Measurements from ENCODE around the gene SERPINA1. TPM values are rescaled to one million over a fixed set of nuclear protein-coding genes. Genes with fewer than 3 reads are reported as not detected.

The SERPINA1 gene
- total and polyA plus RNA-seq, 2 of the 13 experiments (the other 11 are each of a cell fraction or from before 2014, with no cell fraction given): 3,266 to 11,015 TPM

GRCh38 chr14:94362614-94363133 lies 25.7 kb downstream of the SERPINA1 start (continued):
- no peak for TF ChIP-seq ZSCAN12 (CRISPR knock-in tag; IDR thresholded peaks at IDR 0.05)
- TF ChIP-seq, protein P1, sequence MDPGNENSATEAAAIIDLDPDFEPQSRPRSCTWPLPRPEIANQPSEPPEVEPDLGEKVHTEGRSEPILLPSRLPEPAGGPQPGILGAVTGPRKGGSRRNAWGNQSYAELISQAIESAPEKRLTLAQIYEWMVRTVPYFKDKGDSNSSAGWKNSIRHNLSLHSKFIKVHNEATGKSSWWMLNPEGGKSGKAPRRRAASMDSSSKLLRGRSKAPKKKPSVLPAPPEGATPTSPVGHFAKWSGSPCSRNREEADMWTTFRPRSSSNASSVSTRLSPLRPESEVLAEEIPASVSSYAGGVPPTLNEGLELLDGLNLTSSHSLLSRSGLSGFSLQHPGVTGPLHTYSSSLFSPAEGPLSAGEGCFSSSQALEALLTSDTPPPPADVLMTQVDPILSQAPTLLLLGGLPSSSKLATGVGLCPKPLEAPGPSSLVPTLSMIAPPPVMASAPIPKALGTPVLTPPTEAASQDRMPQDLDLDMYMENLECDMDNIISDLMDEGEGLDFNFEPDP (CRISPR knock-in tag; conservative IDR thresholded peaks at IDR 0.05): 0 out of 2 replicates have a peak, but pooled peaks have one; percentile 36
- TF ChIP-seq, protein P2, sequence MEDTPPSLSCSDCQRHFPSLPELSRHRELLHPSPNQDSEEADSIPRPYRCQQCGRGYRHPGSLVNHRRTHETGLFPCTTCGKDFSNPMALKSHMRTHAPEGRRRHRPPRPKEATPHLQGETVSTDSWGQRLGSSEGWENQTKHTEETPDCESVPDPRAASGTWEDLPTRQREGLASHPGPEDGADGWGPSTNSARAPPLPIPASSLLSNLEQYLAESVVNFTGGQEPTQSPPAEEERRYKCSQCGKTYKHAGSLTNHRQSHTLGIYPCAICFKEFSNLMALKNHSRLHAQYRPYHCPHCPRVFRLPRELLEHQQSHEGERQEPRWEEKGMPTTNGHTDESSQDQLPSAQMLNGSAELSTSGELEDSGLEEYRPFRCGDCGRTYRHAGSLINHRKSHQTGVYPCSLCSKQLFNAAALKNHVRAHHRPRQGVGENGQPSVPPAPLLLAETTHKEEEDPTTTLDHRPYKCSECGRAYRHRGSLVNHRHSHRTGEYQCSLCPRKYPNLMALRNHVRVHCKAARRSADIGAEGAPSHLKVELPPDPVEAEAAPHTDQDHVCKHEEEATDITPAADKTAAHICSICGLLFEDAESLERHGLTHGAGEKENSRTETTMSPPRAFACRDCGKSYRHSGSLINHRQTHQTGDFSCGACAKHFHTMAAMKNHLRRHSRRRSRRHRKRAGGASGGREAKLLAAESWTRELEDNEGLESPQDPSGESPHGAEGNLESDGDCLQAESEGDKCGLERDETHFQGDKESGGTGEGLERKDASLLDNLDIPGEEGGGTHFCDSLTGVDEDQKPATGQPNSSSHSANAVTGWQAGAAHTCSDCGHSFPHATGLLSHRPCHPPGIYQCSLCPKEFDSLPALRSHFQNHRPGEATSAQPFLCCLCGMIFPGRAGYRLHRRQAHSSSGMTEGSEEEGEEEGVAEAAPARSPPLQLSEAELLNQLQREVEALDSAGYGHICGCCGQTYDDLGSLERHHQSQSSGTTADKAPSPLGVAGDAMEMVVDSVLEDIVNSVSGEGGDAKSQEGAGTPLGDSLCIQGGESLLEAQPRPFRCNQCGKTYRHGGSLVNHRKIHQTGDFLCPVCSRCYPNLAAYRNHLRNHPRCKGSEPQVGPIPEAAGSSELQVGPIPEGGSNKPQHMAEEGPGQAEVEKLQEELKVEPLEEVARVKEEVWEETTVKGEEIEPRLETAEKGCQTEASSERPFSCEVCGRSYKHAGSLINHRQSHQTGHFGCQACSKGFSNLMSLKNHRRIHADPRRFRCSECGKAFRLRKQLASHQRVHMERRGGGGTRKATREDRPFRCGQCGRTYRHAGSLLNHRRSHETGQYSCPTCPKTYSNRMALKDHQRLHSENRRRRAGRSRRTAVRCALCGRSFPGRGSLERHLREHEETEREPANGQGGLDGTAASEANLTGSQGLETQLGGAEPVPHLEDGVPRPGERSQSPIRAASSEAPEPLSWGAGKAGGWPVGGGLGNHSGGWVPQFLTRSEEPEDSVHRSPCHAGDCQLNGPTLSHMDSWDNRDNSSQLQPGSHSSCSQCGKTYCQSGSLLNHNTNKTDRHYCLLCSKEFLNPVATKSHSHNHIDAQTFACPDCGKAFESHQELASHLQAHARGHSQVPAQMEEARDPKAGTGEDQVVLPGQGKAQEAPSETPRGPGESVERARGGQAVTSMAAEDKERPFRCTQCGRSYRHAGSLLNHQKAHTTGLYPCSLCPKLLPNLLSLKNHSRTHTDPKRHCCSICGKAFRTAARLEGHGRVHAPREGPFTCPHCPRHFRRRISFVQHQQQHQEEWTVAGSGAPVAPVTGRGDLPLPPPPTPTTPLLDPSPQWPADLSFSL (CRISPR knock-in tag; IDR thresholded peaks at IDR 0.05): peak; percentile 93

- peaks cover 82% of the 10 kb centered on the region for H3K4me1 ChIP-seq (ENCODE audit: insufficient read depth, low read length)
- intact Hi-C loops (cut with micrococcal nuclease; ENCODE audit: unreplicated experiment) (no loop called here), in situ Hi-C loops (cut with HindIII; ENCODE audit: extremely low pct_ligation_motif_present, low pct_unique_long_range_greater_than_20kb) (no loop called here)
- H3K4me3 ChIP-seq (replicated peaks in 1 of 3; ENCODE audit: insufficient read depth in 1 of 3, low read depth in 2 of 3, low read length in 3 of 3): no peak overlapping the region
- FAIRE-seq (no peak), DNase-seq (ENCODE audit: low spot score) (no peak), ATAC-seq (peak; percentile 23)
- H2AFZ ChIP-seq (ENCODE audit: low read length): no peak overlapping the region
- H3K4me2 ChIP-seq (ENCODE audit: low read depth, low read length): no peak overlapping the region
- H3K9me3 ChIP-seq (ENCODE audit: low read length): no peaks in the 10 kb centered on the region
- no peaks in the 10 kb centered on the region for H3K27me3 ChIP-seq (ENCODE audit: control insufficient read depth in 1 of 2, insufficient read depth in 2 of 2, low read length in 2 of 2)
- ChIA-PET POLR2A (interaction anchor here (1.0 to 2.9 kb wide), 5 partner anchors 9 to 45 kb away, joined by 3 to 13 read pairs (median 3); partner anchors contain the start of gene SERPINA1), CTCF (ENCODE audit: low intra/inter-chr PET ratio, low total read pairs) (no interaction called here)
- no peaks in the 10 kb centered on the region for H3K79me2 ChIP-seq (ENCODE audit: insufficient read depth, low read length)
- BruUV-seq (replicated peaks): no TSS peak
- H3K9ac ChIP-seq (ENCODE audit: insufficient read depth, low read depth, low read length): no peak overlapping the region
- no CpG with 5 or more reads among the region's 7 CpGs for WGBS (ENCODE audit: low lambda C conversion rate)
- H4K20me1 ChIP-seq (ENCODE audit: insufficient read depth, low read length): no peaks in the 10 kb centered on the region
- TF ChIP-seq, protein P3, sequence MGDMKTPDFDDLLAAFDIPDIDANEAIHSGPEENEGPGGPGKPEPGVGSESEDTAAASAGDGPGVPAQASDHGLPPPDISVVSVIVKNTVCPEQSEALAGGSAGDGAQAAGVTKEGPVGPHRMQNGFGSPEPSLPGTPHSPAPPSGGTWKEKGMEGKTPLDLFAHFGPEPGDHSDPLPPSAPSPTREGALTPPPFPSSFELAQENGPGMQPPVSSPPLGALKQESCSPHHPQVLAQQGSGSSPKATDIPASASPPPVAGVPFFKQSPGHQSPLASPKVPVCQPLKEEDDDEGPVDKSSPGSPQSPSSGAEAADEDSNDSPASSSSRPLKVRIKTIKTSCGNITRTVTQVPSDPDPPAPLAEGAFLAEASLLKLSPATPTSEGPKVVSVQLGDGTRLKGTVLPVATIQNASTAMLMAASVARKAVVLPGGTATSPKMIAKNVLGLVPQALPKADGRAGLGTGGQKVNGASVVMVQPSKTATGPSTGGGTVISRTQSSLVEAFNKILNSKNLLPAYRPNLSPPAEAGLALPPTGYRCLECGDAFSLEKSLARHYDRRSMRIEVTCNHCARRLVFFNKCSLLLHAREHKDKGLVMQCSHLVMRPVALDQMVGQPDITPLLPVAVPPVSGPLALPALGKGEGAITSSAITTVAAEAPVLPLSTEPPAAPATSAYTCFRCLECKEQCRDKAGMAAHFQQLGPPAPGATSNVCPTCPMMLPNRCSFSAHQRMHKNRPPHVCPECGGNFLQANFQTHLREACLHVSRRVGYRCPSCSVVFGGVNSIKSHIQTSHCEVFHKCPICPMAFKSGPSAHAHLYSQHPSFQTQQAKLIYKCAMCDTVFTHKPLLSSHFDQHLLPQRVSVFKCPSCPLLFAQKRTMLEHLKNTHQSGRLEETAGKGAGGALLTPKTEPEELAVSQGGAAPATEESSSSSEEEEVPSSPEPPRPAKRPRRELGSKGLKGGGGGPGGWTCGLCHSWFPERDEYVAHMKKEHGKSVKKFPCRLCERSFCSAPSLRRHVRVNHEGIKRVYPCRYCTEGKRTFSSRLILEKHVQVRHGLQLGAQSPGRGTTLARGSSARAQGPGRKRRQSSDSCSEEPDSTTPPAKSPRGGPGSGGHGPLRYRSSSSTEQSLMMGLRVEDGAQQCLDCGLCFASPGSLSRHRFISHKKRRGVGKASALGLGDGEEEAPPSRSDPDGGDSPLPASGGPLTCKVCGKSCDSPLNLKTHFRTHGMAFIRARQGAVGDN (CRISPR knock-in tag; IDR thresholded peaks at IDR 0.05): peak; percentile 28; the same call in 1 of the 2 replicates
- no peak for TF ChIP-seq SP140L (CRISPR knock-in tag; IDR thresholded peaks at IDR 0.05; ENCODE audit: borderline replicate concordance)
- no peak overlapping the region for H3K27ac ChIP-seq (ENCODE audit: extremely low read length, insufficient read depth, low read length)
- no peaks in the 10 kb centered on the region for H3K36me3 ChIP-seq (replicated peaks in 1 of 2; ENCODE audit: control insufficient read depth in 1 of 2, insufficient read depth in 2 of 2, low read length in 2 of 2)
Observed at GRCh38 chr14:94361682-94362081, 26.7 kb downstream of the SERPINA1 start.
